Muscle of leg (tissue), 11 donors: ENCODE data around the gene SLC25A41. TPM values are rescaled to one million over a fixed set of nuclear protein-coding genes. Genes with fewer than 3 reads are reported as not detected.

ENCODE experiments used
- DNase-seq: peaks from one replicate; pipeline ENCODE4 v3.0.0; 2013
- H3K27ac ChIP-seq: one replicate; pipeline ENCODE4 v1.5.1; 2013; ENCODE audit warnings: mild to moderate bottlenecking, low read length, control low read depth
- H3K27me3 ChIP-seq: one replicate; pipeline ENCODE4 v1.6.1; 2013; ENCODE audit warnings: low read length; ENCODE audit not compliant: control insufficient read depth, insufficient read depth
- H3K36me3 ChIP-seq: one replicate; pipeline ENCODE4 v1.6.1; 2013; ENCODE audit warnings: low read length; ENCODE audit not compliant: control insufficient read depth, insufficient read depth
- H3K4me1 ChIP-seq: one replicate; pipeline ENCODE4 v1.6.1; 2013; ENCODE audit warnings: low read length; ENCODE audit not compliant: control insufficient read depth, insufficient read depth
- H3K4me3 ChIP-seq: one replicate; pipeline ENCODE4 v1.5.1; 2013; ENCODE audit warnings: low read length, control low read depth
- H3K9me3 ChIP-seq: replicated peaks from 2 replicates; pipeline ENCODE4 v1.6.1; 2013; ENCODE audit warnings: low read depth, low read length; ENCODE audit not compliant: control insufficient read depth
- WGBS: methylation state at CpG from one replicate; pipeline ENCODE4 v1.1.5; 2013; ENCODE audit warnings: missing lambda C conversion rate; ENCODE audit not compliant: insufficient coverage; 5-methylcytosine and 5-hydroxymethylcytosine counted together
- polyA plus RNA-seq, 8 donors: library from polyadenylated mRNA; unstranded; fragments of 120-200 nt; gene quantifications; one replicate each; pipeline versions ENCODE4 v1.2.1 to v1.2.3, GENCODE V29; 2013; ENCODE audit warnings: inconsistent platforms in 1 of 8, low replicate concordance in 1 of 8; ENCODE audit not compliant: insufficient read length in 8 of 8, insufficient read depth in 1 of 8
- total RNA-seq: library from RNA; stranded (reverse); fragments of 120-200 nt; gene quantifications from one replicate; pipeline ENCODE4 v1.2.4, GENCODE V29; 2013

SLC25A41 gene
- total and polyA plus RNA-seq, 9 donors, result 0.19 to 0.71 (median 0.48) TPM

DNA sequence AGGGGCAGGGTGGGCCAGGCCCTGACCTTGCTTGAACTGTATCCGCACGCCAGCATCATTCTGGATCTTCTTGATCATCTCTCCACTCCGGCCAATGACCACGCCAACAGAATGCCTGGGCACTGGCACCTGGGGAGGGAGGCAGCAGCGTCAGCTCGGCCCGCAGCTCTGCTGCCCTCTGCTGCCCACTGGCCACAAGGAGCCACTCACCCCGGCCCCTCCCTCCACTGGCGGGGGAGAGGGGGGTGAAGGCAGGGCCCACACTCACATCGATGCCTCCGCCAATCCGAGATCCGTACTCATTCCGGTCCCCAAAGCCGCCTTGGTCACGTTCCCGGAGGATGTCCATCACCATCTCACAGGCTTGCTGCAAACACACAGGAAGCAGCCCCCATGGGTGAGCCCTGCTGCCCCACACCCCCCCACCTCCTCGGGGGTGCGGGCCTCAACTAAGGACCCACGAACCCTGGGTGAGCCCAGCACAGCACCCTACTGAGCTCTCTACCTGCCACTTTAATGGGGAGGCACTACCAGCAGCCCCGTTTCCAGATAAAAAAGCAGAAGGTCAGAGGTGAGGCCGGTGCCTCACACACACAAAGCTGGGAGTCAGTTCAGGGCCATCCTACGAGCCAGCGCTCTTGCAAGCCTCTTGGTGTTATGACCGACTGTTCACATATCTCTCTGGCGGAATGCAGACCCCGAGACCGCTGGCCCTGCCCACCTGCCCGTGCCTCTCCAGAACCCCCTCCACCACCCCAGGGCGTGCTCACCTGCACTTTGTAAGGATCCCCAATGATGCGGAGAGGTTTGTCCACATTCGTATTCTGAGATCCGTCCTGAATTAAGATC lies 15.6 kb downstream of the SLC25A41 start:
- H3K36me3 ChIP-seq, result peaks cover 94% of the 10 kb centered on the region
- DNase-seq, result no peak
- no peak overlapping the region for H3K4me3 ChIP-seq
- H3K27me3 ChIP-seq, result no peaks in the 10 kb centered on the region
- 76% methylated on average over 28 of the region's 33 CpGs for WGBS
- H3K9me3 ChIP-seq, result no peaks in the 10 kb centered on the region
- no peak overlapping the region for H3K27ac ChIP-seq
- H3K4me1 ChIP-seq, result peaks cover 11% of the 10 kb centered on the region

DNA sequence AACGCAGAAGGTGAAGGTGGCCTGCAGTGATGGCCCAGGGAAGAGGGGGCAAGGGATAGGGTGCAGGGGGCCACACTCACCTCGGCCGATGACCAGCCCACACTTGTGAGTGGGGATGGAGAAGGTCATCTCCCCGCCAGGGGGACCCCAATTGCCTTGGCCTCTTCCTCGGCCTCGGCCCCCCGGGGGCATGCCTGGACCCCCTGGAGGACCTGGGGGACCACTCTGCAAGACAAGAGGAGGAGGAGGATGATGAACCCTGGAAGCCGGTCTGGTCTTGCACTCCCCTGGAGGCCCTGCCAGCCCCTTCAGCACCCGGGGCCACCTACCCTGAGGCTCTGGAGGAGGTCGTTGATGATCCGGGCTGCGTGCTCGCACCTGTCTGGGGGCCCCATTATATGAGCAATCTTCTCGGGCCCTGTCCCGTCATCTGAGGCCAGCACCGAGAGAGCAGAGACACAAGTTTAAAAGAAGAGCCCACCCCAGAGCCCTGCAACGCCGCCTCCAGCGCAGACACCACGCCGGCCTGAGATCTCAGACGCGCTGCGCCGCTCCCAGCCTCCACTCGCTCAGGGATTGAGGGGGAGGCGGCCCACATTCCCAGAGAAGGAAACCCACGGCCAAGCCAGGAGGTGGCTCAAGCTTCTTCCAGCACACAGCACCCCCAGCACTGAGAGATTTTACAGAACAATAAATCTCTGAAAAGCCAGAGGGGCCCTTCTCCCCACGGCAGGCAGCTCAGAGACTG lies 16.7 kb downstream of the SLC25A41 start:
- H3K36me3 ChIP-seq, result peaks cover 84% of the 10 kb centered on the region
- H3K4me3 ChIP-seq, result no peak overlapping the region
- DNase-seq, result no peak
- no peaks in the 10 kb centered on the region for H3K9me3 ChIP-seq
- WGBS, result 91% methylated on average over 23 of the region's 29 CpGs
- peaks cover 10% of the 10 kb centered on the region for H3K4me1 ChIP-seq
- no peak overlapping the region for H3K27ac ChIP-seq
- H3K27me3 ChIP-seq, result no peaks in the 10 kb centered on the region

DNA sequence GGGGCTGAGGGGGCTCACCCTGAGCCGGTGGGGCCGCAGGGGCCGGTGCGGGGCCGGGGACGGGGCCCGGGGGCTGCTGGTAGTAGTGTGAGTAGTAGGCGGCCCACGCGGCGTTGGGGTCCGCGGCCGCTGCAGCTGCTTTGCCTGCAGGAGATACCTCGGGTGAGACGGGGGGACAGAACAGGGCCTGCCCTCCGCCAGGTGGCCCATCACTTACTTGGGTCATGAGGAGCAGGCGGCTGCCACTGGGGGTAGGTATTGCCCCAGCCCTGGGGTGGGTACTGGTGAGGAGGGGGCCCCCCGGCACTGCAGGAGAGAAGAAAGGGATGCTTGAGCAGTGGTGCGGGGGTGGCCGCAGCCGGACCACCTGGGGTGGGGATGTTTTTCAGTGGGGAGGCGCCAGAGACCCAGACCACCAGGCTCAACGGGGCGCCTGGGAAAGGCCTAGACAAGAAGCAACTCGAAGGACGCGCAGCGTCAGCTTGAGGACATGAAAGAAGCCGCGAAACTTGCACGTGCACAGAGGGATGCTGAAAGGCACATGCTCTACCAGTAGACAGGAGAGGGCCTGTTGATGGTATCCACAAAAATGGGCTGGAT lies 17.9 kb downstream of the SLC25A41 start:
- WGBS, result 94% methylated on average over 21 of the region's 32 CpGs
- H3K27me3 ChIP-seq, result no peaks in the 10 kb centered on the region
- no peak for DNase-seq
- no peak overlapping the region for H3K27ac ChIP-seq
- peaks cover 73% of the 10 kb centered on the region for H3K36me3 ChIP-seq
- no peaks in the 10 kb centered on the region for H3K9me3 ChIP-seq
- peaks cover 10% of the 10 kb centered on the region for H3K4me1 ChIP-seq
- no peak overlapping the region for H3K4me3 ChIP-seq

DNA sequence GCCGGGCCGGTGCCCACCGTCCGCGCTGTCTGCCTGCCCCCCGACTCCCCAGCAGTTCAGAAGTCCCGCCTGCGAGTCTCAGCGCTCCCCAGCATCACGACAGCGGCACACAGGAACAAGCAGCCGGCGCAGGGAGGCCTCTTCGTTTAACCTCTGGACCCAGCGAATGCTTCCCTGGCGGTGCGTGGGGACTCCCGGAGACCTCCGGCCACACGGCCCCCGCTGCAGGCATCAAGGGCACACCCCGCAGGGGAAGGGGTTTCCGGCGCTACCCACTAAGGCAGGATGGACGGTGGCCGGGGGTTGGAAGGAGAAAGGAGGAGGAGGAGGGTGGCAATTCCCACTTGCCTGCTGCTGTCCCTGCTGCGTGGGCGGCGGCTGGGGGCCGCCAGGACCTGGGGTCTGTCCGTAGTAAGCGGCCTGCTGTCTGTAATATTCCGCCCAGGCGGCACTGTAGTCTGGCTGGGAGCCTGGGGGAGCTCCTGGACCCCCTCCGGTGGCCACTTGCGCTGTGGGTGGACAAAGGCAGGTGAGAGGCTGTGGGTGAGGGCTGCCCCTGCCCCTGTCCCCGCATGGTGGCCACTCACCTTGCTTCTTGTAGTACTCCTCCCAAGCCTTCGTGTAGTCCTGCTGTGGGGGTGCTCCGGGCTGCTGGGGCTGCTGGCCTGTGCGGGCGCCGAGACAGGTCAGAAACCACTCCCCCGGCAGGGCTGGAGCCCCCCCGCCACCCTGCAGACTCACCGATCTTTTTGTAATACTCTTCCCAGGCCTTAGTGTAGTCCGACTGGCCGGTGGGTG lies 18.6 kb downstream of the SLC25A41 start:
- no peak for DNase-seq
- Histone ChIP-seq H3K36me3 (peaks cover 67% of the 10 kb centered on the region), H3K27me3 (no peaks in the 10 kb centered on the region), H3K9me3 (no peaks in the 10 kb centered on the region), H3K4me1 (peaks cover 10% of the 10 kb centered on the region), H3K27ac (no peak overlapping the region), H3K4me3 (no peak overlapping the region)
- WGBS, result 80% methylated on average over 30 of the region's 47 CpGs

DNA sequence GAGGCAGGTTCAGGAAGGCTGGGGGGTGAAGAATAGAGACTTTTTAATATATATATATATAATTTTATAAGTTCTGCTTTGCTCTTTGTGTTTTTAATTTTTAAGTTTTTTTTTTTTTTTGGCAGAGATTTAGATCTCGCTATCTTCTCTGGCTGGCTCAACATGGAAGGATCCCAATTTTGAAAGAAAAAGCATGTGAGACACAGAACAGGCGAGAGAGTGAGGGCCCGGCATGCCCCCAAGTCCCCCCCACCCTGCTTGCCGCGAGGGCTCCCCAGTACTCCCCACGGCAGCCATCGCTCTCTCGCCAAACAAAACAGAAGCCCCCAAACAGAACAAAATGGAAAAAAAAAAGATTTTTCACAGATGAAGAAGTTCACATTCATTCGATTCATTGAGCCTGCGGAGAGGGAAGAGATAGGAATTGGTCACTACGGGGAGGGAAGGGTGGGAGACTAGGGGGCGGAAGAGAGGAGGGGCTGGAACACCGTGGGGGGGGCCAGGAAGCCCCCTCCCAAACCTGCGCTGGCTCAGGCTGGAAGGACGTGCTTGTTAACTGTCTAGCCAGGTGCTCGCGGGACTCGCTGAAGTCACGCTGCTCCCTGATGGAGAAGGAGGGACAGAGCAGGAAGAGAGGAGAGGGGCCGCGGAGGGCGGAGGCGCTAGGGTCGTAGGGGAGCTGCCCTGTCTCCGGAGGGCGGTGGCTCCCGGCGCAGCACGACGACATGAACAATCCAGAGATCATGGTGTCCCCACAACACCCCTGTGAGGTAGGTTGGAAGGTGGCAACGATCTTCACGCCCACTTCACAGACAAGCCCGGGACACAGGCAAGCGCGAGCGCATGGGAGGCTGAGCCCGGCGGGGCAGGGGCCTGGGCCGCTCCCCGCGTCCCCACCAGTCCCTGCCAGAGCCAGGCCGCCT lies 19.6 kb downstream of the SLC25A41 start:
- no peak for DNase-seq
- H3K4me3 ChIP-seq, result no peak overlapping the region
- H3K4me1 ChIP-seq, result peaks cover 10% of the 10 kb centered on the region
- peak overlapping the region; percentile 15 for H3K27ac ChIP-seq
- no peaks in the 10 kb centered on the region for H3K9me3 ChIP-seq
- 55% methylated on average over 28 of the region's 42 CpGs for WGBS
- H3K27me3 ChIP-seq, result no peaks in the 10 kb centered on the region
- H3K36me3 ChIP-seq, result peaks cover 57% of the 10 kb centered on the region

DNA sequence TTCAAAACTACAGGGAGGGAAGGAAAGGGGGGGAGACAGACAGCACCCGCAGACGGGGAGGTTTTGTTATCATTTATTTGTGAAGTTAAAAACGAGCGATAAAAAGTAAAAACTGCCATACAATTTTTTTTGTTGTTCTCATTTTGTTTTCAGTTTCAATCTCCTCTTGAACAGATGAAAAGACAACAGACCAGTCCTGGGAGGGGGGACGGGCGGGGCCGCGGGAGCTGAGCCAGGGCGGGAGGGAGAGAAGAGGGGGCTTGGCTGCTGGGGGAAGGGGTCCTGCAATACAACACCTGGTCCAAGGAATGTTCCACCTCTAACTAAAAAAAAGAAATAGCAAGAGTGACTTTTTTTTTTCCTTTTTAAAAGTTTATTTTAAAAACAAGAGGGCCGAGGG lies 20.3 kb downstream of the SLC25A41 start:
- H3K27me3 ChIP-seq, result no peaks in the 10 kb centered on the region
- WGBS, result no CpG with 5 or more reads among the region's 10 CpGs
- H3K9me3 ChIP-seq, result no peaks in the 10 kb centered on the region
- peaks cover 10% of the 10 kb centered on the region for H3K4me1 ChIP-seq
- peaks cover 50% of the 10 kb centered on the region for H3K36me3 ChIP-seq
- DNase-seq, result no peak
- H3K27ac ChIP-seq, result no peak overlapping the region
- H3K4me3 ChIP-seq, result no peak overlapping the region

DNA sequence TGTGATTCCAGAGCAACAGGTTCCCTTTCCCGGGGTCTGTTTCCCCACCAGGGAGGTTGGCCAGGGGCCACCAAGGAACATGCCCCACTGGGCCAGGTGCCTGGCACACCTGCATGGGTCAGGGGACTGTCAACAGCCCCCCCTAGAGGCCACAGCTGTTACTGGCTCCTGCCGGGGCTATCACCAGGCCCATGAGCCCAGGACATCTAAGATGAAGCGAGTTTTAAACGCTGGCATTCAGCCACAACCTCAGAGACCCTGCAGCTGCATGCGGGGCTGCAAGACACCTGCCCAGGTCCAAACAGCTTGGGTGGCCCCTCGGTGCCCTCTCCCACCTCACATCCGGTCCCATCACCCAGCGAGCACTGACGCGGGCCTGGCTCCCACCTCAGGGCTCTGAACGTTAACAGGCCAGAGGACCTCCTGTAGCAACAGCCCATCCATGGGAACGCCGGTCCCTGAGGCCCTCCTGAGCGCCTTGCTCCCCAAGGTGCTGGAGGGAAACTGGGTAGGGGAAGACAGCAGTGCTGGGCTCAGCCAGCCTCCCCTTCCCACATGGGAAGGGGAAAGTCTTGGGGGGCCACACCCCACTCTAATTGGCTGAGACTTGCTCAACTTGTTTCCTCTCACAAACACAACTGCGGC lies 21.0 kb downstream of the SLC25A41 start:
- DNase-seq, result peak; percentile 38
- WGBS, result 40% methylated on average over 9 of the region's 15 CpGs
- no peak overlapping the region for H3K27ac ChIP-seq
- peaks cover 42% of the 10 kb centered on the region for H3K36me3 ChIP-seq
- no peaks in the 10 kb centered on the region for H3K9me3 ChIP-seq
- no peak overlapping the region for H3K4me3 ChIP-seq
- peaks cover 10% of the 10 kb centered on the region for H3K4me1 ChIP-seq
- H3K27me3 ChIP-seq, result no peaks in the 10 kb centered on the region

DNA sequence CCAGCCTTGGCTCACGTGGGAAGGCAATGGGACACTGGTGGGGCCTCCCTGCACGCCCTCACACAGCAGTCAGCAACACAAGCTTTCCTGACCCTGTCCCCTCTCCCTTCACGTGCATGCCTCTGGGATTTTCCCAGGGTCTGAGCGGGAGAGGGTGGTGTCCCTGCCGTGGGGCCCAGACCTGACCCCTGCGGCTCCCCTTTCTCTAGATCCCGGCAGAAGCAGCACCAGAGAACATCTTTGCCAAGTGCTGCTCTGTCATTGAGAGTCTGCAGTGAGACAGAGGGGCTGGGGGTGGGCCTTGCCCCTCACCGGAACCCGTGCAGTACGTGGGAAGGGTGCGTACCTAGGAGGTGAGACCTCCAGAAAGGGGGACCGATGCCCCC lies 21.5 kb downstream of the SLC25A41 start:
- 56% methylated on average over 9 of the region's 12 CpGs for WGBS

DNA sequence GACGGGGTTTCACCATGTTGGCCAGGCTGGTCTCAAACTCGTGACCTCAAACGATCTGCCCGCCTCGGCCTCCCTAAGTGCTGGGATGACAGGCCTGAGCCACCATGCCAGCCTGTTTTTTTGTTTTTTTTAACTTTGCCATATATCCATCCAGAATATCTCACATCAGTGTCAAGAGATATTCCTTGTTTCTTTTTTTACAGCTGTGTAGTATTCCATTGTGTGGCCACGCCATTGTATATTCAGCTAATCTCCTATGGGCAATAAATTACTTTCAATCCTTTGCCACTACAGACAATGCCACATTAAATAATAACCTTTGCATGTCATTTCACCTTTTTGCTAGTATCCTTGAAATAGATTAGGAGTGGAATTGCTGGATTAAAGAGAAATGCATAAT lies 24.2 kb downstream of the SLC25A41 start:
- WGBS, result 100% methylated on average over 5 of the region's 6 CpGs
- no peaks in the 10 kb centered on the region for H3K27me3 ChIP-seq

More for the DNA sequence above, 21.5 kb downstream of the SLC25A41 start:
- Histone ChIP-seq H3K4me1 (peaks cover 10% of the 10 kb centered on the region), H3K4me3 (no peak overlapping the region), H3K36me3 (peaks cover 37% of the 10 kb centered on the region), H3K27me3 (no peaks in the 10 kb centered on the region), H3K27ac (no peak overlapping the region), H3K9me3 (no peaks in the 10 kb centered on the region)
- no peak for DNase-seq

More for the DNA sequence above, 24.2 kb downstream of the SLC25A41 start:
- no peaks in the 10 kb centered on the region for H3K9me3 ChIP-seq
- H3K27ac ChIP-seq, result no peak overlapping the region
- peaks cover 10% of the 10 kb centered on the region for H3K4me1 ChIP-seq
- no peak for DNase-seq
- H3K36me3 ChIP-seq, result peaks cover 12% of the 10 kb centered on the region
- H3K4me3 ChIP-seq, result no peak overlapping the region
